ENCODE measurements around the gene PPIP5K1. TPM values are rescaled to one million over a fixed set of nuclear protein-coding genes. Genes with fewer than 3 reads are reported as not detected.
A peak's percentile ranks its signal among the peaks of the same experiment; 100 is the strongest.
"Not testable (repeated sequence)": the region's sequence is repeated elsewhere in the genome, so short reads cannot be mapped to it uniquely, and the experiment has no call there.

Gene PPIP5K1
- total and polyA plus RNA-seq, 3 experiments from 2014 or later: 7.1 to 35.6 (median 26.9) TPM

GRCh38 chr15:43532826-43533225 lies 57.2 kb downstream of the PPIP5K1 start:
- CTCF ChIA-PET: interaction anchor here (0.6 kb wide), 1 partner anchor 10 kb away, joined by 3 read pairs; no protein-coding TSS in a partner anchor
- H3K4me3 Mint-ChIP-seq; H3K4me1 ChIP-seq (ENCODE audit: insufficient read depth, low read length); POLR2A ChIA-PET; H3K27ac ChIP-seq (ENCODE audit: low read depth, low read length); H3K27me3 Mint-ChIP-seq; H3K36me3 ChIP-seq (ENCODE audit: insufficient read depth, low read length); H3K27ac Mint-ChIP-seq; H3K4me3 ChIP-seq (ENCODE audit: low read length); H3K9me3 Mint-ChIP-seq; H3K4me1 Mint-ChIP-seq; H3K9me3 ChIP-seq (ENCODE audit: low read length); DNase-seq; H3K27me3 ChIP-seq (ENCODE audit: insufficient read depth, low read length, poor library complexity, severe bottlenecking): not testable (repeated sequence)
- H3K36me3 Mint-ChIP-seq: peaks cover 7 to 23% (median 10%) of the 10 kb centered on the region in 3 donors

- H3K27me3 ChIP-seq (ENCODE audit: insufficient read depth, low read length, poor library complexity, severe bottlenecking): no peaks in the 10 kb centered on the region
- no peaks in the 10 kb centered on the region for H3K9me3 ChIP-seq (ENCODE audit: low read length)
- H3K4me3 ChIP-seq (ENCODE audit: low read length): no peak overlapping the region
- H3K9me3 Mint-ChIP-seq: no peaks in the 10 kb centered on the region
- CTCF ChIA-PET: no interaction called here
- no peaks in the 10 kb centered on the region for H3K4me1 ChIP-seq (ENCODE audit: insufficient read depth, low read length)
- POLR2A ChIA-PET: no interaction called here
- no peak for DNase-seq
- no peak overlapping the region for H3K4me3 Mint-ChIP-seq
- peaks cover 0 to 3% of the 10 kb centered on the region in 2 donors for H3K27me3 Mint-ChIP-seq
- H3K27ac ChIP-seq (ENCODE audit: low read depth, low read length): no peak overlapping the region
- peaks cover 5 to 20% (median 10%) of the 10 kb centered on the region in 3 donors for H3K36me3 Mint-ChIP-seq
- H3K36me3 ChIP-seq (ENCODE audit: insufficient read depth, low read length): no peaks in the 10 kb centered on the region
- no peaks in the 10 kb centered on the region for H3K4me1 Mint-ChIP-seq
- peak overlapping the region in 3 of 8 donors; percentile 23 to 33 (median 32) for H3K27ac Mint-ChIP-seq
Measured at GRCh38 chr15:43531018-43531670, 58.9 kb downstream of the PPIP5K1 start.

GRCh38 chr15:43529587-43530345 lies 60.2 kb downstream of the PPIP5K1 start:
- no peak for DNase-seq
- Mint-ChIP-seq H3K27ac (peak overlapping the region in 1 of 8 donors; percentile 66), H3K9me3 (no peaks in the 10 kb centered on the region), H3K4me1 (peaks cover 3 to 7% (median 7%) of the 10 kb centered on the region in 3 donors), H3K4me3 (no peak overlapping the region), H3K27me3 (peaks cover 0 to 3% of the 10 kb centered on the region in 2 donors), H3K36me3 (peaks cover 4 to 10% (median 5%) of the 10 kb centered on the region in 3 donors)
- H3K27me3 ChIP-seq (ENCODE audit: insufficient read depth, low read length, poor library complexity, severe bottlenecking): no peaks in the 10 kb centered on the region
- no peaks in the 10 kb centered on the region for H3K36me3 ChIP-seq (ENCODE audit: insufficient read depth, low read length)
- ChIA-PET CTCF (interaction anchor here (2.2 kb wide), 1 partner anchor 15 kb away, joined by 11 read pairs; no protein-coding TSS in a partner anchor), POLR2A (no interaction called here)
- H3K27ac ChIP-seq (ENCODE audit: low read depth, low read length): no peak overlapping the region
- H3K4me1 ChIP-seq (ENCODE audit: insufficient read depth, low read length): no peaks in the 10 kb centered on the region
- no peaks in the 10 kb centered on the region for H3K9me3 ChIP-seq (ENCODE audit: low read length)
- no peak overlapping the region for H3K4me3 ChIP-seq (ENCODE audit: low read length)

- POLR2A ChIA-PET: no interaction called here
- Mint-ChIP-seq H3K9me3 (no peaks in the 10 kb centered on the region), H3K27me3 (peaks cover 0 to 3% of the 10 kb centered on the region in 2 donors), H3K36me3 (peaks cover 4 to 6% (median 5%) of the 10 kb centered on the region in 3 donors), H3K27ac (peak overlapping the region in 1 of 8 donors; percentile 45), H3K4me1 (peaks cover 3 to 7% (median 7%) of the 10 kb centered on the region in 3 donors), H3K4me3 (no peak overlapping the region)
- Histone ChIP-seq H3K27ac (ENCODE audit: low read depth, low read length) (no peak overlapping the region), H3K36me3 (ENCODE audit: insufficient read depth, low read length) (no peaks in the 10 kb centered on the region), H3K4me1 (ENCODE audit: insufficient read depth, low read length) (no peaks in the 10 kb centered on the region), H3K9me3 (ENCODE audit: low read length) (no peaks in the 10 kb centered on the region), H3K4me3 (ENCODE audit: low read length) (no peak overlapping the region), H3K27me3 (ENCODE audit: insufficient read depth, low read length, poor library complexity, severe bottlenecking) (no peaks in the 10 kb centered on the region)
- CTCF ChIA-PET: interaction anchor here (2.2 kb wide), 1 partner anchor 14 kb away, joined by 11 read pairs; no protein-coding TSS in a partner anchor
- no peak for DNase-seq
Measured at GRCh38 chr15:43529141-43529540, 60.9 kb downstream of the PPIP5K1 start.

- no peak overlapping the region for H3K4me3 Mint-ChIP-seq
- H3K27ac Mint-ChIP-seq: no peak overlapping the region
- peaks cover 0 to 3% of the 10 kb centered on the region in 2 donors for H3K27me3 Mint-ChIP-seq
- no peak overlapping the region for H3K27ac ChIP-seq (ENCODE audit: low read depth, low read length)
- ChIA-PET POLR2A (no interaction called here), CTCF (interaction anchor here (2.2 kb wide), 1 partner anchor 14 kb away, joined by 11 read pairs; no protein-coding TSS in a partner anchor)
- H3K4me3 ChIP-seq (ENCODE audit: low read length): no peak overlapping the region
- peaks cover under 1 to 2% (median under 1%) of the 10 kb centered on the region in 3 donors for H3K36me3 Mint-ChIP-seq
- H3K9me3 ChIP-seq (ENCODE audit: low read length): no peaks in the 10 kb centered on the region
- no peaks in the 10 kb centered on the region for H3K9me3 Mint-ChIP-seq
- peaks cover 3 to 7% (median 7%) of the 10 kb centered on the region in 3 donors for H3K4me1 Mint-ChIP-seq
- no peaks in the 10 kb centered on the region for H3K4me1 ChIP-seq (ENCODE audit: insufficient read depth, low read length)
- DNase-seq: no peak
- H3K27me3 ChIP-seq (ENCODE audit: insufficient read depth, low read length, poor library complexity, severe bottlenecking): no peaks in the 10 kb centered on the region
- no peaks in the 10 kb centered on the region for H3K36me3 ChIP-seq (ENCODE audit: insufficient read depth, low read length)
Measured at GRCh38 chr15:43528542-43529007, 61.4 kb downstream of the PPIP5K1 start.

- no peak overlapping the region for H3K27ac Mint-ChIP-seq
- Histone ChIP-seq H3K4me1 (ENCODE audit: insufficient read depth, low read length) (no peaks in the 10 kb centered on the region), H3K9me3 (ENCODE audit: low read length) (no peaks in the 10 kb centered on the region), H3K4me3 (ENCODE audit: low read length) (no peak overlapping the region), H3K36me3 (ENCODE audit: insufficient read depth, low read length) (no peaks in the 10 kb centered on the region), H3K27ac (ENCODE audit: low read depth, low read length) (no peak overlapping the region), H3K27me3 (ENCODE audit: insufficient read depth, low read length, poor library complexity, severe bottlenecking) (no peaks in the 10 kb centered on the region)
- H3K4me3 Mint-ChIP-seq: no peak overlapping the region
- DNase-seq: no peak
- CTCF ChIA-PET: interaction anchor here (2.2 kb wide), 1 partner anchor 13 kb away, joined by 11 read pairs; no protein-coding TSS in a partner anchor
- peaks cover 0 to 3% of the 10 kb centered on the region in 2 donors for H3K27me3 Mint-ChIP-seq
- no peaks in the 10 kb centered on the region for H3K9me3 Mint-ChIP-seq
- H3K36me3 Mint-ChIP-seq: peaks cover 0 to 1% (median 0%) of the 10 kb centered on the region in 3 donors
- peaks cover 3 to 7% (median 7%) of the 10 kb centered on the region in 3 donors for H3K4me1 Mint-ChIP-seq
- POLR2A ChIA-PET: no interaction called here
Measured at GRCh38 chr15:43527802-43528541, 62.0 kb downstream of the PPIP5K1 start.

- no peaks in the 10 kb centered on the region for H3K36me3 ChIP-seq (ENCODE audit: insufficient read depth, low read length)
- H3K27me3 ChIP-seq (ENCODE audit: insufficient read depth, low read length, poor library complexity, severe bottlenecking): no peaks in the 10 kb centered on the region
- H3K4me1 ChIP-seq (ENCODE audit: insufficient read depth, low read length): no peaks in the 10 kb centered on the region
- no peak overlapping the region for H3K4me3 ChIP-seq (ENCODE audit: low read length)
- Mint-ChIP-seq H3K4me1 (peaks cover 3 to 7% (median 7%) of the 10 kb centered on the region in 3 donors), H3K27ac (peak overlapping the region in 1 of 8 donors; percentile 50), H3K9me3 (no peaks in the 10 kb centered on the region), H3K27me3 (peaks cover 0 to 3% of the 10 kb centered on the region in 2 donors), H3K36me3 (peaks cover 0 to 3% (median 0%) of the 10 kb centered on the region in 3 donors), H3K4me3 (no peak overlapping the region)
- no peak for DNase-seq
- H3K9me3 ChIP-seq (ENCODE audit: low read length): no peaks in the 10 kb centered on the region
- POLR2A ChIA-PET: no interaction called here
- CTCF ChIA-PET: interaction anchor here (2.2 kb wide), 1 partner anchor 13 kb away, joined by 11 read pairs; no protein-coding TSS in a partner anchor
- H3K27ac ChIP-seq (ENCODE audit: low read depth, low read length): no peak overlapping the region
Measured at GRCh38 chr15:43527016-43527801, 62.8 kb downstream of the PPIP5K1 start.

Data from CD8-positive, alpha-beta memory T cell (primary cell).